Measurements from ENCODE around the gene ZFYVE1. TPM values are rescaled to one million over a fixed set of nuclear protein-coding genes. Genes with fewer than 3 reads are reported as not detected.
A peak's percentile ranks its signal among the peaks of the same experiment; 100 is the strongest.

The ZFYVE1 gene
- total and polyA plus RNA-seq, 2 of the 13 experiments (the other 11 are each of a cell fraction or from before 2014, with no cell fraction given) = 2.6 to 5.3 TPM

DNA sequence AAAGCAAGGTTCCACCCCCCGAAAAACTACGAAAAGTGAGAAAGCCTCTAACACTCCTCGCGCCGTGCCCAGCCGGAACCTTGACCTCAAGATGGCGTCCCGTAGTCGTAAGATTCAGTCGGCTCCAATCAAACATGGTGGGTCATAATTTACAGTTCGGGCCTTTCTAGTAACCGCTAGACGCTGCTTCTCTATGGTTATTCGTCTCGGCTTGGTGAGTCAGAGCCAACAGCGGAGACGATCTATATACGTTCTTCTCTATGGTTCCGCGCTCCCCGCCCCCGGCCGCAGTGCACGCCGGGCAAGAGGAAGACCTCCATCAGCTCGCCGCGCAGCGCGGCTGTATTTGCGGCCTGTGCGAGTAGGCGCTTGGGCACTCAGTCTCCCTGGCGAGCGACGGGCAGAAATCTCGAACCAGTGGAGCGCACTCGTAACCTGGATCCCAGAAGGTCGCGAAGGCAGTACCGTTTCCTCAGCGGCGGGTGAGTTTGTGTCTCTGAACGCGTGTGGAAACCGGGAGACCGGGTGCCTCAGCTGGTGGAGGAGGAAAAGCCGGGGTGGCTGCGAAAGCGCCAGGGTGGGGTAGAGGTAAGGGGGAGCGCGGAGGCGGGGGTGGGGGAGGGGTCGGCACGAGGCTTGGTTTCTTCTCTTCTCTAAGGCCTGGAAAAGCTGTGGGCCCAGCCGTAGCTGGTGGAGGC lies 31.5 kb upstream of the ZFYVE1 start, which contains the start of gene RBM25 (continued):
- TF ChIP-seq, protein P1, sequence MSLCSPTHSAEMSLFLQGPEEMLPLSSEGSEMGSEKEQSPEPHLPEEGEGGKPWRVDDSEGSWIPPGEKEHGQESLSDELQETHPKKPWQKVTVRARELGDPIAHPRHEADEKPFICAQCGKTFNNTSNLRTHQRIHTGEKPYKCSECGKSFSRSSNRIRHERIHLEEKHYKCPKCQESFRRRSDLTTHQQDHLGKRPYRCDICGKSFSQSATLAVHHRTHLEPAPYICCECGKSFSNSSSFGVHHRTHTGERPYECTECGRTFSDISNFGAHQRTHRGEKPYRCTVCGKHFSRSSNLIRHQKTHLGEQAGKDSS (CRISPR knock-in tag; IDR thresholded peaks at IDR 0.05; ENCODE audit: borderline replicate concordance, low read depth) = peak; percentile 72; the same call in 1 of the 2 replicates
- TF ChIP-seq, protein P2, sequence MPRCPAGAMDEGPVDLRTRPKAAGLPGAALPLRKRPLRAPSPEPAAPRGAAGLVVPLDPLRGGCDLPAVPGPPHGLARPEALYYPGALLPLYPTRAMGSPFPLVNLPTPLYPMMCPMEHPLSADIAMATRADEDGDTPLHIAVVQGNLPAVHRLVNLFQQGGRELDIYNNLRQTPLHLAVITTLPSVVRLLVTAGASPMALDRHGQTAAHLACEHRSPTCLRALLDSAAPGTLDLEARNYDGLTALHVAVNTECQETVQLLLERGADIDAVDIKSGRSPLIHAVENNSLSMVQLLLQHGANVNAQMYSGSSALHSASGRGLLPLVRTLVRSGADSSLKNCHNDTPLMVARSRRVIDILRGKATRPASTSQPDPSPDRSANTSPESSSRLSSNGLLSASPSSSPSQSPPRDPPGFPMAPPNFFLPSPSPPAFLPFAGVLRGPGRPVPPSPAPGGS (CRISPR knock-in tag; IDR thresholded peaks at IDR 0.05) = no peak; the same call in 1 of the 2 replicates
- no peak for TF ChIP-seq MAFG (CRISPR knock-in tag; IDR thresholded peaks at IDR 0.05)
- TF ChIP-seq ZNF382 (CRISPR knock-in tag; IDR thresholded peaks at IDR 0.05; ENCODE audit: borderline replicate concordance) = no peak
- TF ChIP-seq ZNF354B (CRISPR knock-in tag; IDR thresholded peaks at IDR 0.05) = no peak
- TF ChIP-seq TBX2 (CRISPR knock-in tag; IDR thresholded peaks at IDR 0.05; ENCODE audit: borderline replicate concordance) = peak; percentile 70; the same call in 1 of the 2 replicates
- TF ChIP-seq, protein P3, sequence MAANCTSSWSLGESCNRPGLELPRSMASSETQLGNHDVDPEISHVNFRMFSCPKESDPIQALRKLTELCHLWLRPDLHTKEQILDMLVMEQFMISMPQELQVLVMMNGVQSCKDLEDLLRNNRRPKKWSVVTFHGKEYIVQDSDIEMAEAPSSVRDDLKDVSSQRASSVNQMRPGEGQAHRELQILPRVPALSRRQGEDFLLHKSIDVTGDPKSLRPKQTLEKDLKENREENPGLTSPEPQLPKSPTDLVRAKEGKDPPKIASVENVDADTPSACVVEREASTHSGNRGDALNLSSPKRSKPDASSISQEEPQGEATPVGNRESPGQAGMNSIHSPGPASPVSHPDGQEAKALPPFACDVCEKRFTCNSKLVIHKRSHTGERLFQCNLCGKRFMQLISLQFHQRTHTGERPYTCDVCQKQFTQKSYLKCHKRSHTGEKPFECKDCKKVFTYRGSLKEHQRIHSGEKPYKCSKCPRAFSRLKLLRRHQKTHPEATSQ (CRISPR knock-in tag; IDR thresholded peaks at IDR 0.05; ENCODE audit: borderline replicate concordance) = no peak
- peak; percentile 25; the same call in 1 of the 2 replicates for TF ChIP-seq ZNF703 (CRISPR knock-in tag; IDR thresholded peaks at IDR 0.05; ENCODE audit: borderline replicate concordance)
- TF ChIP-seq MATR3 (CRISPR knock-in tag; IDR thresholded peaks at IDR 0.05) = no peak
- peak; percentile 52; the same call in 1 of the 2 replicates for TF ChIP-seq ZNF619 (CRISPR knock-in tag; IDR thresholded peaks at IDR 0.05)
- TF ChIP-seq KMT2A (CRISPR knock-in tag; IDR thresholded peaks at IDR 0.05) = peak; percentile 89
- TF ChIP-seq ZNF296 (CRISPR knock-in tag; conservative IDR thresholded peaks at IDR 0.05) = 0 out of 2 replicates have a peak, but pooled peaks have one; percentile 52
- TF ChIP-seq ZNF251 (CRISPR knock-in tag; IDR thresholded peaks at IDR 0.05) = no peak
- TF ChIP-seq ZNF839 (CRISPR knock-in tag; IDR thresholded peaks at IDR 0.05; ENCODE audit: borderline replicate concordance) = 0 out of 2 replicates have a peak, but pooled peaks have one; percentile 22
- TF ChIP-seq GATA4 (IDR thresholded peaks at IDR 0.05; ENCODE audit: borderline replicate concordance, low read depth) = peak; percentile 72; the same call in 1 of the 2 replicates
- no peak for TF ChIP-seq ZNF83 (CRISPR knock-in tag; IDR thresholded peaks at IDR 0.05; ENCODE audit: borderline replicate concordance)
- peak; percentile 88 for TF ChIP-seq ZNF331 (CRISPR knock-in tag; IDR thresholded peaks at IDR 0.05)
- TF ChIP-seq ZNF780A (CRISPR knock-in tag; IDR thresholded peaks at IDR 0.05) = no peak
- TF ChIP-seq, protein P4, sequence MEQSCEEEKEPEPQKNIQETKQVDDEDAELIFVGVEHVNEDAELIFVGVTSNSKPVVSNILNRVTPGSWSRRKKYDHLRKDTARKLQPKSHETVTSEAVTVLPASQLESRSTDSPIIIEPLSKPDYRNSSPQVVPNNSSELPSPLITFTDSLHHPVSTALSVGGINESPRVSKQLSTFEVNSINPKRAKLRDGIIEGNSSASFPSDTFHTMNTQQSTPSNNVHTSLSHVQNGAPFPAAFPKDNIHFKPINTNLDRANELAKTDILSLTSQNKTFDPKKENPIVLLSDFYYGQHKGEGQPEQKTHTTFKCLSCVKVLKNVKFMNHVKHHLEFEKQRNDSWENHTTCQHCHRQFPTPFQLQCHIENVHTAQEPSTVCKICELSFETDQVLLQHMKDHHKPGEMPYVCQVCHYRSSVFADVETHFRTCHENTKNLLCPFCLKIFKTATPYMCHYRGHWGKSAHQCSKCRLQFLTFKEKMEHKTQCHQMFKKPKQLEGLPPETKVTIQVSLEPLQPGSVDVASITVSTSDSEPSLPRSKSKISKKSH (CRISPR knock-in tag; IDR thresholded peaks at IDR 0.05; ENCODE audit: borderline replicate concordance) = peak; percentile 45; the same call in 1 of the 2 replicates
- peak; percentile 61; the same call in 1 of the 2 replicates for TF ChIP-seq SAFB2 (CRISPR knock-in tag; IDR thresholded peaks at IDR 0.05; ENCODE audit: borderline replicate concordance, low read depth)
- no peak for TF ChIP-seq ZSCAN30 (CRISPR knock-in tag; IDR thresholded peaks at IDR 0.05)
- TF ChIP-seq HNRNPL (IDR thresholded peaks at IDR 0.05; ENCODE audit: low read depth, low read length) = 0 out of 2 replicates have a peak, but pooled peaks have one; percentile 36
- TF ChIP-seq WIZ (CRISPR knock-in tag; IDR thresholded peaks at IDR 0.05) = no peak
- peak; percentile 78 for TF ChIP-seq RXRA (CRISPR knock-in tag; IDR thresholded peaks at IDR 0.05)

Data from HepG2 (cell line).